ENCODE data around the gene SLC2A4.
A peak's percentile ranks its signal among the peaks of the same experiment; 100 is the strongest.

SLC2A4 gene

GRCh38 chr17:7262192-7262934 lies 19.2 kb upstream of the SLC2A4 start, which contains the start of gene CLDN7:
CLDN7 (minus strand) TSS chr17:7262478; CDS start chr17:7262043, 435 bp downstream.
- Histone ChIP-seq H3K27me3 (replicated peaks) (no peaks in the 10 kb centered on the region), H3K36me3 (replicated peaks) (peaks cover 19% of the 10 kb centered on the region), H3K27ac (no peak within 1 kb of the TSS), H3K4me3 (ENCODE audit: low read depth, low read length) (peak within 1 kb of the TSS; percentile 47)
- no peak for DNase-seq
- TF ChIP-seq, protein P1, sequence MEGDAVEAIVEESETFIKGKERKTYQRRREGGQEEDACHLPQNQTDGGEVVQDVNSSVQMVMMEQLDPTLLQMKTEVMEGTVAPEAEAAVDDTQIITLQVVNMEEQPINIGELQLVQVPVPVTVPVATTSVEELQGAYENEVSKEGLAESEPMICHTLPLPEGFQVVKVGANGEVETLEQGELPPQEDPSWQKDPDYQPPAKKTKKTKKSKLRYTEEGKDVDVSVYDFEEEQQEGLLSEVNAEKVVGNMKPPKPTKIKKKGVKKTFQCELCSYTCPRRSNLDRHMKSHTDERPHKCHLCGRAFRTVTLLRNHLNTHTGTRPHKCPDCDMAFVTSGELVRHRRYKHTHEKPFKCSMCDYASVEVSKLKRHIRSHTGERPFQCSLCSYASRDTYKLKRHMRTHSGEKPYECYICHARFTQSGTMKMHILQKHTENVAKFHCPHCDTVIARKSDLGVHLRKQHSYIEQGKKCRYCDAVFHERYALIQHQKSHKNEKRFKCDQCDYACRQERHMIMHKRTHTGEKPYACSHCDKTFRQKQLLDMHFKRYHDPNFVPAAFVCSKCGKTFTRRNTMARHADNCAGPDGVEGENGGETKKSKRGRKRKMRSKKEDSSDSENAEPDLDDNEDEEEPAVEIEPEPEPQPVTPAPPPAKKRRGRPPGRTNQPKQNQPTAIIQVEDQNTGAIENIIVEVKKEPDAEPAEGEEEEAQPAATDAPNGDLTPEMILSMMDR (IDR thresholded peaks at IDR 0.05; ENCODE audit: low read depth, low read length, missing control alignments): no peak
- in situ Hi-C loops (cut with HindIII; ENCODE audit: low pct_ligation_motif_present, low sequenced_read_pairs): no loop called here

GRCh38 chr17:7262935-7263800 lies 18.4 kb upstream of the SLC2A4 start:
- in situ Hi-C loops (cut with HindIII; ENCODE audit: low pct_ligation_motif_present, low sequenced_read_pairs): no loop called here
- TF ChIP-seq, protein P1 (IDR thresholded peaks at IDR 0.05; ENCODE audit: low read depth, low read length, missing control alignments): no peak
- no peaks in the 10 kb centered on the region for H3K27me3 ChIP-seq (replicated peaks)
- no peak overlapping the region for H3K27ac ChIP-seq
- no peak for DNase-seq
- no peak overlapping the region for H3K4me3 ChIP-seq (ENCODE audit: low read depth, low read length)
- H3K36me3 ChIP-seq (replicated peaks): peaks cover 12% of the 10 kb centered on the region

- in situ Hi-C loops (cut with HindIII; ENCODE audit: low pct_ligation_motif_present, low sequenced_read_pairs): no loop called here
- H3K27me3 ChIP-seq (replicated peaks): no peaks in the 10 kb centered on the region
- H3K36me3 ChIP-seq (replicated peaks): peaks cover 7% of the 10 kb centered on the region
- DNase-seq: no peak
- H3K27ac ChIP-seq: no peak overlapping the region
- TF ChIP-seq, protein P1 (IDR thresholded peaks at IDR 0.05; ENCODE audit: low read depth, low read length, missing control alignments): no peak
- H3K4me3 ChIP-seq (ENCODE audit: low read depth, low read length): no peak overlapping the region
Measured at GRCh38 chr17:7263801-7264078, 17.8 kb upstream of the SLC2A4 start.

GRCh38 chr17:7266784-7267183 lies 14.7 kb upstream of the SLC2A4 start:
- H3K27me3 ChIP-seq (replicated peaks): no peaks in the 10 kb centered on the region
- in situ Hi-C loops (cut with HindIII; ENCODE audit: low pct_ligation_motif_present, low sequenced_read_pairs): no loop called here
- no peaks in the 10 kb centered on the region for H3K36me3 ChIP-seq (replicated peaks)
- no peak overlapping the region for H3K4me3 ChIP-seq (ENCODE audit: low read depth, low read length)
- no peak for DNase-seq
- TF ChIP-seq, protein P1 (IDR thresholded peaks at IDR 0.05; ENCODE audit: low read depth, low read length, missing control alignments): no peak
- H3K27ac ChIP-seq: no peak overlapping the region

- in situ Hi-C loops (cut with HindIII; ENCODE audit: low pct_ligation_motif_present, low sequenced_read_pairs): no loop called here
- DNase-seq: no peak
- Histone ChIP-seq H3K4me3 (ENCODE audit: low read depth, low read length) (no peak overlapping the region), H3K36me3 (replicated peaks) (no peaks in the 10 kb centered on the region), H3K27ac (no peak overlapping the region), H3K27me3 (replicated peaks) (peaks cover 13% of the 10 kb centered on the region)
- TF ChIP-seq, protein P1 (IDR thresholded peaks at IDR 0.05; ENCODE audit: low read depth, low read length, missing control alignments): no peak
Measured at GRCh38 chr17:7279448-7279847, 2.1 kb upstream of the SLC2A4 start.

Measured in brain microvascular endothelial cell (primary cell).